ENCODE results near the gene PLA2G15.

DNA sequence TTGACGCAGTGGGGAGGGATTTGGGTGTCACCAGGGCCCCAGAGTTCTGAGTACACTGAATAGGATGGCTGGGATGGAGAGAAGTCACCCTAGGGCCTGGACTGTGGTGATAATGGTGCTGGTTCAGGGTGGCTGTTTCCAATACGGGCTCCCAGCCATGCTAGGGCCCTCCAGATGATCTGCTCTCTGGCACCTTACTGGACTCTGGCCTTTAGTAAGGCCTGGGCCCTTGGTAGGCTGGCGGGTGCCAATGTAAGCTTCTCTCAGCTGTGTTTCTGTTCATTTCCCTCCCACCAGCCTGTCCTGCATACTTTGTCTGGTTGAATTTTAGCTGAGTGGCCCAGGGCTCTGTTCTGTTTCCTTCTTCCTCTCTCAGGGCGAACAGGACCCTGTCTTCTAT is 2.8 kb downstream of the PLA2G15 start:
- TF ChIP-seq, protein P1, sequence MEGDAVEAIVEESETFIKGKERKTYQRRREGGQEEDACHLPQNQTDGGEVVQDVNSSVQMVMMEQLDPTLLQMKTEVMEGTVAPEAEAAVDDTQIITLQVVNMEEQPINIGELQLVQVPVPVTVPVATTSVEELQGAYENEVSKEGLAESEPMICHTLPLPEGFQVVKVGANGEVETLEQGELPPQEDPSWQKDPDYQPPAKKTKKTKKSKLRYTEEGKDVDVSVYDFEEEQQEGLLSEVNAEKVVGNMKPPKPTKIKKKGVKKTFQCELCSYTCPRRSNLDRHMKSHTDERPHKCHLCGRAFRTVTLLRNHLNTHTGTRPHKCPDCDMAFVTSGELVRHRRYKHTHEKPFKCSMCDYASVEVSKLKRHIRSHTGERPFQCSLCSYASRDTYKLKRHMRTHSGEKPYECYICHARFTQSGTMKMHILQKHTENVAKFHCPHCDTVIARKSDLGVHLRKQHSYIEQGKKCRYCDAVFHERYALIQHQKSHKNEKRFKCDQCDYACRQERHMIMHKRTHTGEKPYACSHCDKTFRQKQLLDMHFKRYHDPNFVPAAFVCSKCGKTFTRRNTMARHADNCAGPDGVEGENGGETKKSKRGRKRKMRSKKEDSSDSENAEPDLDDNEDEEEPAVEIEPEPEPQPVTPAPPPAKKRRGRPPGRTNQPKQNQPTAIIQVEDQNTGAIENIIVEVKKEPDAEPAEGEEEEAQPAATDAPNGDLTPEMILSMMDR (IDR thresholded peaks at IDR 0.05): no peak
- TF ChIP-seq, protein P2, sequence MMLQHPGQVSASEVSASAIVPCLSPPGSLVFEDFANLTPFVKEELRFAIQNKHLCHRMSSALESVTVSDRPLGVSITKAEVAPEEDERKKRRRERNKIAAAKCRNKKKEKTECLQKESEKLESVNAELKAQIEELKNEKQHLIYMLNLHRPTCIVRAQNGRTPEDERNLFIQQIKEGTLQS (CRISPR knock-in tag; conservative IDR thresholded peaks at IDR 0.05): no peak
- TF ChIP-seq, protein P3, sequence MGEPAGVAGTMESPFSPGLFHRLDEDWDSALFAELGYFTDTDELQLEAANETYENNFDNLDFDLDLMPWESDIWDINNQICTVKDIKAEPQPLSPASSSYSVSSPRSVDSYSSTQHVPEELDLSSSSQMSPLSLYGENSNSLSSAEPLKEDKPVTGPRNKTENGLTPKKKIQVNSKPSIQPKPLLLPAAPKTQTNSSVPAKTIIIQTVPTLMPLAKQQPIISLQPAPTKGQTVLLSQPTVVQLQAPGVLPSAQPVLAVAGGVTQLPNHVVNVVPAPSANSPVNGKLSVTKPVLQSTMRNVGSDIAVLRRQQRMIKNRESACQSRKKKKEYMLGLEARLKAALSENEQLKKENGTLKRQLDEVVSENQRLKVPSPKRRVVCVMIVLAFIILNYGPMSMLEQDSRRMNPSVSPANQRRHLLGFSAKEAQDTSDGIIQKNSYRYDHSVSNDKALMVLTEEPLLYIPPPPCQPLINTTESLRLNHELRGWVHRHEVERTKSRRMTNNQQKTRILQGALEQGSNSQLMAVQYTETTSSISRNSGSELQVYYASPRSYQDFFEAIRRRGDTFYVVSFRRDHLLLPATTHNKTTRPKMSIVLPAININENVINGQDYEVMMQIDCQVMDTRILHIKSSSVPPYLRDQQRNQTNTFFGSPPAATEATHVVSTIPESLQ (CRISPR knock-in tag; IDR thresholded peaks at IDR 0.05): no peak
- no peak for TF ChIP-seq ESRRA (CRISPR knock-in tag; IDR thresholded peaks at IDR 0.05; ENCODE audit: borderline replicate concordance)
- TF ChIP-seq, protein P4, sequence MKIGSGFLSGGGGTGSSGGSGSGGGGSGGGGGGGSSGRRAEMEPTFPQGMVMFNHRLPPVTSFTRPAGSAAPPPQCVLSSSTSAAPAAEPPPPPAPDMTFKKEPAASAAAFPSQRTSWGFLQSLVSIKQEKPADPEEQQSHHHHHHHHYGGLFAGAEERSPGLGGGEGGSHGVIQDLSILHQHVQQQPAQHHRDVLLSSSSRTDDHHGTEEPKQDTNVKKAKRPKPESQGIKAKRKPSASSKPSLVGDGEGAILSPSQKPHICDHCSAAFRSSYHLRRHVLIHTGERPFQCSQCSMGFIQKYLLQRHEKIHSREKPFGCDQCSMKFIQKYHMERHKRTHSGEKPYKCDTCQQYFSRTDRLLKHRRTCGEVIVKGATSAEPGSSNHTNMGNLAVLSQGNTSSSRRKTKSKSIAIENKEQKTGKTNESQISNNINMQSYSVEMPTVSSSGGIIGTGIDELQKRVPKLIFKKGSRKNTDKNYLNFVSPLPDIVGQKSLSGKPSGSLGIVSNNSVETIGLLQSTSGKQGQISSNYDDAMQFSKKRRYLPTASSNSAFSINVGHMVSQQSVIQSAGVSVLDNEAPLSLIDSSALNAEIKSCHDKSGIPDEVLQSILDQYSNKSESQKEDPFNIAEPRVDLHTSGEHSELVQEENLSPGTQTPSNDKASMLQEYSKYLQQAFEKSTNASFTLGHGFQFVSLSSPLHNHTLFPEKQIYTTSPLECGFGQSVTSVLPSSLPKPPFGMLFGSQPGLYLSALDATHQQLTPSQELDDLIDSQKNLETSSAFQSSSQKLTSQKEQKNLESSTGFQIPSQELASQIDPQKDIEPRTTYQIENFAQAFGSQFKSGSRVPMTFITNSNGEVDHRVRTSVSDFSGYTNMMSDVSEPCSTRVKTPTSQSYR (CRISPR knock-in tag; IDR thresholded peaks at IDR 0.05): no peak
- TF ChIP-seq, protein P5, sequence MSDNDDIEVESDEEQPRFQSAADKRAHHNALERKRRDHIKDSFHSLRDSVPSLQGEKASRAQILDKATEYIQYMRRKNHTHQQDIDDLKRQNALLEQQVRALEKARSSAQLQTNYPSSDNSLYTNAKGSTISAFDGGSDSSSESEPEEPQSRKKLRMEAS (CRISPR knock-in tag; IDR thresholded peaks at IDR 0.05): no peak

Measured in WTC11 (cell line).